NCI-H128 (cell line): ENCODE measurements around the gene LRRC4C.
"Not testable (repeated sequence)": the region's sequence is repeated elsewhere in the genome, so short reads cannot be mapped to it uniquely, and the experiment has no call there.

Experiments used
- DNase-seq: peaks from one replicate; lab custom pipeline; 2025; ENCODE audit not compliant: unreplicated experiment; lab: John Stamatoyannopoulos, UW

Gene LRRC4C

DNA sequence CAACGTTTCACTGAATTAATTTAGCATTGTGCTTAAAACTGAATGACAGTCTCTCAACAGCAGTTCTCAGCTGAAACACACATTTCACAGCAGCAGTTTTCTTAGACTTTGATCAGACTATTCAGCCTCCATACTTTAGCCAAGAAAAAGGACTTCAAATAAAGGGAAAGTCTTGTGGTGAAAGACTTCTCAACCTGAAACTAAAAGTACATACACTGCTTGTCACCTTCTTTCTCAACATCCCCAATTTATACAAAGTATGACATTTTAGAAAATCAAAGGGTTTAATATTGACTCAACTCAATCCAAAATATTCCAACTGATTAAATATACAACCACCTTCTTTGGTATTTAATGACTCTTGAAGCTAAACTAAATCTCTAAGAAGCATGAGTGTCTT, 419.0 kb downstream of the LRRC4C start:
- no peak for DNase-seq

DNA sequence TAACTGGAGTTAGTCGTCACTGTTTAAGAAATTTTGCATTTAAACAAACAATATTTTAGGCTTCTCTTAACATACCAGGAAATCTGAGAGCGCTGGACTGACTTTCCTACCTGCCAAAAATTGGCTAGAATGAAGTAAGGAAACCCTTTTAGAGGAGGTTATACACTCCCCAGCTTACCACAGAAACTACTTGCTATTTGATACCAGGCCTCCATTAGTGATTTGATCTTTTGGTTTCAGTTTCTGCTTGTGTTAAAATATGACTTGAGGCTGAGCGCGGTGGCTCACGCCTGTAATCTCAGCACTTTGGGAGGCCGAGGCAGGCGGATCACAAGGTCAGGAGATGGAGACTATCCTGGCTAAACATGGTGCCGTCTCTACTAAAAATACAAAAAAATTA, 419.9 kb downstream of the LRRC4C start:
- no peak for DNase-seq

DNA sequence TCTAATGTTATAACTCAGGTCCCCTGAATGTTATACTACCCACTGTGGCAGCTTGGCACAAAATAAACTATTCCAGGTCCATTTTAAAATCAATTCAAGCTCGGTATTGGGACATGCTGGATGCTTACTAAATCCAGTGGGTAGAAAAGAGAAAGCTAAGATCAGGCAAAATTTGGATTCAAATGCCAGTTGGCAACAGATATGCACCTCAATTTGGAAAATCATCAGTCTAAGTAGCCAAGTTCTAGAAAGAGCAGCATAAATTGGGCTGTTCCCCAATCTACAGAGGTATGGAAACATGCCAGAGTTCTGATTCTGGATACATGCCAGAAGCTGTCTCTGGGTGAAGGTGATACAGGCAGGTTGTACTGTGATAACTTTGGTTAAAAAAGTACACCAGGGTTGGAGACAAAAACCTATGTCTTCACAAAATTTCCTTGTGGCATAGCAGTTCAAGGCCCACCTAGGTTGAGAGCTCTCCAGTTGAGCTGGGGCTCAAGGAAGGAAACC, 427.8 kb downstream of the LRRC4C start:
- no peak for DNase-seq

GRCh38 chr11:41020259-41020658, 439.2 kb downstream of the LRRC4C start:
- DNase-seq, result no peak

DNA sequence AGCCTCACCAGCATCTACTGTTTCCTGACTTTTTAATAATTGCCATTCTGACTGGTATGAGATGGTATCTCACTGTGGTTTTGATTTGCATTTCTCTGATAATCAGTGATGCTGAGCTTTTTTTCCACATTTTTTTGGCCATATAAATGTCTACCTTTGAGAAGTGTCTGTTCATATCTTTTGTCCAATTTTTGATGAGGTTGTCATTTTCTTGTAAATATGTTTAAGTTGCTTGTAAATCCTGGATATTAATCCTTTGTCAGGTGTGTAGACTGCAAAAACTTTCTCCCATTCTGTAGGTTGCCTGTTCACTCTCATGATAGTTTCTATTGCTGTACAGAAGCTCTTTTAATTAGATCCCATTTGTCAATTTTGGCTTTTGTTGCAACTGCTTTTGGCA, 439.8 kb downstream of the LRRC4C start:
- DNase-seq, result not testable (repeated sequence)

- DNase-seq, result no peak
Measured at GRCh38 chr11:41018224-41018623, 441.2 kb downstream of the LRRC4C start.

DNA sequence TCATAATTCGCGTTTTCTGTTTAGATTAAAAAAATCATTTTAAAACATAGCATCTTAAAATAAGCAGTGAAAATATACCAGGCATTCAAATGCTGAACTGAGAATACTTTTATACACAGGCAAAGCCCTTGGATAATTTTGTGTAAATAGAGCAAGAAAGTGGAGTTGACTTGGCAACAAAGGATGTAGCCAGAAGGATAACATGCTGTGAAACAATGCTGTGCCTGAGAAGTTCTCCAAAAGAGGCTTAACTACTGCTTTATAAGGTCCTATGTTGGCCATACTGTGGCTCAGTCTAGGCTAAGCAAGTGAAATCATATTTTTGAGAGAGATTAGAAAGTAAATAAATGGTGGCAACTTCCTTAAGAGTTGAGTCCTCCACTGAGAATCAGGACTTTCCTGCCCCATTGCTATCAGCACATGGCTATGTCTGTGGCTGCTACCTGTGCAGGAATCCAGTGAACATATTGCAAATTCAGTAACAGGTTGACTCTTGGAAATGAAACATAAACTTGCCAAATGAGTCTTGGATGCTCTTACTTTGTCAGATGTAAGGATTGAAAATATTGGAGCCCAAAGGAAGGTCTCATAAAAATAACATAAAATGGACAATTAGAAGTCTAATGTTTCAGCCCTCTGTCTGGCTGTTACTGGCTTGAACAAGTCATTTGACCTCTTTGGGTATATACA, 448.9 kb downstream of the LRRC4C start:
- DNase-seq, result no peak

- no peak for DNase-seq
Measured at GRCh38 chr11:41005986-41006385, 453.5 kb downstream of the LRRC4C start.

GRCh38 chr11:41003339-41004282, 455.8 kb downstream of the LRRC4C start:
- DNase-seq, result no peak

- DNase-seq, result no peak
Measured at GRCh38 chr11:40998920-40999319, 460.5 kb downstream of the LRRC4C start.

DNA sequence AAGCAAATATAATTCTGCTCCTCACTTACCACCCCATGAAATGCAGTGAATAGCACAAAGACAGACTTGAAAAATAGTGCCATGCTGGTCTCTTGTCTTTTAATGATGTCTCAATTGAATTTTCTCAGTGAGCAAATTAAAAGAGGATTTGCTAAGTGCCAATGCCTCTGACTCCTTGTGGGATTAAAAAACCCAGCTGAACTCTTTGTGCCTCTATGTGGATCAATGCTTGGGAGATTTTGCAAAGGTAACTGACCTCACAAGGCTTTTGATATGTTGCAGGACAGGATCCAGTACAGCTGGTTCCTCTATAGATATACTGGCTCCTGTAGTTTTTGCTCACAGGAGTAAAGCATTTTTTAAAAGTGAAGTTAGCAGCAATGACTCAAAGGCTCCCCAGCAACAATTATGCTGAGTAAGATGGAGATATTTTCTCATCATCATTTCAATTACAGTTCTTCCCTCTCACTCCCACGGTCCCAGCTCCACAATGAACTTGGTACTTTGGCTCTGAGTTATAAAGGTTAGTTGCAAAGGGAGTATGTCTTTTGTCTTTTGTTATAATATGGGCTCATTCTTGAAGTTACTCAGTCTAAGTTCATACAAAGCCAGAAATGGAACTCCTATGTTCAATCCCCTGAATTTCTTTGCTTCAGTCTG, 471.5 kb downstream of the LRRC4C start:
- no peak for DNase-seq

DNA sequence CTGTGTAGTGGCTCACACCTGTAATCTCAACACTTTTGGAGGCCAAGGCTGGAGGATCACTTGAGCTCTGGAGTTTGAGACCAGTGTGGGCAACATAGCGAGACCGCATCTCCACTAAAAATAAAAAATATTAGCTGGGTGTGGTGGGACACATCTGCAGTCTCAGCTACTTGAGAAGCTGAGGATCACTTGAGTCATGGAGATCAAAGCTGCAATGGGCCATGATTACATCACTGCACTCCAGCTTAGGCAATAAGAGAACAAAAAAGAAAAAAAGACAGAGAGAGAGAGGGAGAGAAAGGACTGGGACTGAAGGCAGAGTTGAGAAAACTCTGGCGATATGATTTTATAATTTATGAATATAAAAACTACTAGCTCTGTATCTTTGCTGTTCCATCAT, 473.1 kb downstream of the LRRC4C start:
- no peak for DNase-seq

DNA sequence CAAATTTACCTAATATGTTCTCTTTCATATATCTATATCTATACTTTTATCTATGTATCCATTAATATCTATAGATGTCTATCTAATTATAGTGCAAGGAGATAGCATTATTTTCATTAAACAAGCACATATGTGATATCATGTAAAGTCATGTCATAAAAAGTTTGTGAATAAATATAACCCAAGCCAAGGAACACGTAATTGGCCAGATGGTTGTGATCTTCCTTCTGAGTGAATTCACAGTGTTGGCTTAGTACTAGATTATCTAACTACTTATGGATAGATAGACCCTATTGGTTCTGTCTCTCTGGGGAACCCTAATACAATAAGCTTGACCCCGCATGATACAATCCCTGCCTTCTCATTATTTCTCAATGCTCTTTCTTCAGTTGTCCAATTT, 484.4 kb downstream of the LRRC4C start:
- DNase-seq, result no peak

GRCh38 chr11:40974186-40974795, 485.2 kb downstream of the LRRC4C start:
- no peak for DNase-seq

GRCh38 chr11:40958707-40959106, 500.7 kb downstream of the LRRC4C start:
- DNase-seq, result no peak

- DNase-seq, result no peak
Measured at GRCh38 chr11:40952479-40952878, 507.0 kb downstream of the LRRC4C start.

DNA sequence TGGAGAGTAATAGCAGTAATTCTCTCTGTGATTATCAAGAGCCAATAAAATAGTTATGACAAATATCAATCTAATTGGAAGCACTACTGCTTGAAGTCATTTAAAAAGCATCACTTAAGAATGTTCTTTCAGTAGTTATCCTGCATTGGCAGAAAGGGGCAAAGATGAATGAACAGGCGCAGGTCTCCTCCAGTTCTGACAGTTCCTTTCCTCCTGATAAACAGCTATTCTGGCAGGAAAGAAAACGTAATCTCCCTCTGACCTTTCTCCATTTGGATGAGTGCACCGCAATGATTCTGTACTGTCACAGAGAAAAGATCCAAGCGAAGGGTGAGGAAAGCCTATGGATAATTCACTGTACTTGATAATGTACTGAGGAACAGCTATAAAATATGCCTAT, 521.5 kb downstream of the LRRC4C start:
- DNase-seq, result no peak

DNA sequence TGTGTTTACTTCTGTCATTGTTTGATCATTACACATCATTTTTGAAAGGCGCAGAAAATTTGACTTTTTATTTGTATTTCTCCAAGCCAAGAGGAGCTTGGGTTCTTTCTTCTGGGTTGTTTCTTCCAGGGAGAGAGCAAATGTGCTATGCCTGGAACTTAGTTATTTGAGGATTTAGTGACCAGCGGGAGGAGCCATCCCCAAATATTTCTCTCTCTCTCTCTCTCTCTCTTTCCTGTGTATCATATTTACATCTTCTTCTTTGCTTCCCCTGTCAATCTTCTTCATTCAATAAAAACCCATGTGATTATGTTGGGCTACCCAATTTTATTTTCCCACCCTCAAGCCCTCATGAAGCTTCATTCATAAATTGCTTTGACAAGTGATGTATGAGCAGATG, 534.5 kb downstream of the LRRC4C start:
- no peak for DNase-seq

DNA sequence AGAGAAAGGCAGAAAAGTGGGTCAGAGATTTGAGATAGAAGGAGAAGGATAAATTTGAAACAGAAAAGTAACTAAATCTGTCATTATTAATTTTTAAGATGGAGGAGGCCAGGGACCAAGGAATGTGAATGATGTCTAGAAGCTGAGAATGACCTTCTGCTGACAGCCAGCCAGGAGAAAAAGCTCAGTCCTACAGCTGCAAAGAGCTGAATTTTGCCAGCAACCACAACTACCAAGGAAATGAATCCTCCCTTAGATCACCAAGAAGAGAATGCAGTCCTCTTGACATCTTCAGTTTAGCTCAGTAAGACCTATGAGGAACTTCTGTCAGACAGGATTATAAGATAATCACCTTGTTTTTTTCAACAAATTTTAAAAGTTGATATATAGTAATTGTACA, 538.2 kb downstream of the LRRC4C start:
- DNase-seq, result no peak

DNA sequence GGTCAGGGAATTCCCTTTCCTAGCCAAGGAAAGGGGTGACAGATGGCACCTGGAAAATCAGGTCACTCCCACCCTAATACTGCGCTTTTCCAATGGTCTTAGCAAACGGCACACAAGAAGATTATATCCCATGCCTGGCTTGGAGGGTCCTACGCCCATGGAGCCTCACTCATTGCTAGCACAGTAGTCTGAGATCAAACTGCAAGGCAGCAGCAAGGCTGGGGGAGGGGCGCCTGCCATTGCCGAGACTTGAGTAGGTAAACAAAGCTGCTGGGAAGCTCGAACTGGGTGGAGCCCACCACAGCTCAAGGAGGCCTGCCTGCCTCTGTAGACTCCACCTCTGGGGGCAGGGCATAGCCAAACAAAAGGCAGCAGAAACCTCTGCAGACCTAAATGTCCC, 548.7 kb downstream of the LRRC4C start:
- DNase-seq, result not testable (repeated sequence)

DNA sequence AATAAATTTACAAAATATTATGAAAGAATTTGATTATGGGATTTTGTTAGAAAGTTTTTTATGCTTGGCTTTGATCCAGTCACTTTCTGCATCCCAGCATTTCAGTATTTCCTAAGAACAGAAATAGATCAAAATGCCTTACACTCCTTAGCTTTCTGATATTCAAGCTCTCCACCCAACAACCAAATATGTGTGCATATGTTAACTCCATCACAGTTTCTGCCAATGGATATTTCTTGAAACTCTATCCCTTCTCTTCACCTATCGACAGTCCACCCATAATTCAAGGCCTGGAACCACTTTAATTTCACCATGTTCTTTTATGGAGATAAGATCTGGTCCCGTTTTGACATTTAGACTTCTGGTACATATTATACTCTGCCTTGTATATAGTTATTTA, 565.0 kb downstream of the LRRC4C start:
- no peak for DNase-seq
